ENCODE data around the gene ATXN1. TPM values are rescaled to one million over a fixed set of nuclear protein-coding genes. Genes with fewer than 3 reads are reported as not detected.

ATXN1 gene
- polyA plus RNA-seq, 1 donor (not counting 4 experiments of a cell fraction or from before 2014, with no cell fraction given), result 9.7 TPM

GRCh38 chr6:16421462-16421960 lies 339.7 kb downstream of the ATXN1 start:
- Histone ChIP-seq H3K27ac (ENCODE audit: control insufficient read depth, insufficient read depth, low read length) (no peak overlapping the region), H3K4me3 (ENCODE audit: control insufficient read depth in 2 of 3, extremely low read depth in 1 of 3, insufficient read depth in 2 of 3, low read depth in 1 of 3, low read length in 3 of 3) (no peak overlapping the region), H3K79me2 (ENCODE audit: control insufficient read depth, insufficient read depth, low read length) (no peaks in the 10 kb centered on the region), H3K9ac (ENCODE audit: control insufficient read depth, extremely low read depth, insufficient read depth, low read length) (no peak overlapping the region), H3K36me3 (ENCODE audit: control insufficient read depth in 2 of 2, extremely low read depth in 1 of 2, insufficient read depth in 2 of 2, low read length in 2 of 2) (no peaks in the 10 kb centered on the region), H2AFZ (ENCODE audit: control insufficient read depth, low read length) (no peak overlapping the region), H3K9me1 (ENCODE audit: control insufficient read depth, extremely low read depth, insufficient read depth, low read length) (no peaks in the 10 kb centered on the region), H3K27me3 (ENCODE audit: control insufficient read depth, extremely low read depth, insufficient read depth, low read length) (no peaks in the 10 kb centered on the region), H3K9me3 (ENCODE audit: control insufficient read depth, low read depth, low read length) (no peaks in the 10 kb centered on the region), H4K20me1 (ENCODE audit: control insufficient read depth, extremely low read depth, insufficient read depth, low read length) (no peaks in the 10 kb centered on the region), H3K4me2 (ENCODE audit: control insufficient read depth, extremely low read depth, insufficient read depth, low read depth, low read length) (no peak overlapping the region), H3K4me1 (ENCODE audit: control insufficient read depth, extremely low read depth, insufficient read depth, low read length) (no peaks in the 10 kb centered on the region)
- no peak for FAIRE-seq
- DNase-seq (ENCODE audit: low read depth, low spot score), result no peak
- dilution Hi-C loops (cut with MboI; ENCODE audit: extremely low pct_ligation_motif_present, low sequenced_read_pairs), result no loop called here
- no peak for TF ChIP-seq EZH2 (IDR thresholded peaks at IDR 0.05; ENCODE audit: low read length)
- TF ChIP-seq CTCF (optimal IDR thresholded peaks at IDR 0.05 in 1 of 3, IDR thresholded peaks at IDR 0.05 in 1 of 3, conservative IDR thresholded peaks at IDR 0.05 in 1 of 3; ENCODE audit: extremely low read depth in 1 of 3, insufficient read depth in 2 of 3, low read length in 3 of 3), result no peak

- Histone ChIP-seq H3K36me3 (ENCODE audit: control insufficient read depth in 2 of 2, extremely low read depth in 1 of 2, insufficient read depth in 2 of 2, low read length in 2 of 2) (no peaks in the 10 kb centered on the region), H3K27ac (ENCODE audit: control insufficient read depth, insufficient read depth, low read length) (no peak overlapping the region), H3K9ac (ENCODE audit: control insufficient read depth, extremely low read depth, insufficient read depth, low read length) (no peak overlapping the region), H3K4me2 (ENCODE audit: control insufficient read depth, extremely low read depth, insufficient read depth, low read depth, low read length) (no peak overlapping the region), H2AFZ (ENCODE audit: control insufficient read depth, low read length) (no peak overlapping the region), H3K79me2 (ENCODE audit: control insufficient read depth, insufficient read depth, low read length) (no peaks in the 10 kb centered on the region), H3K9me3 (ENCODE audit: control insufficient read depth, low read depth, low read length) (no peaks in the 10 kb centered on the region), H3K9me1 (ENCODE audit: control insufficient read depth, extremely low read depth, insufficient read depth, low read length) (no peaks in the 10 kb centered on the region), H3K4me3 (ENCODE audit: control insufficient read depth in 2 of 3, extremely low read depth in 1 of 3, insufficient read depth in 2 of 3, low read depth in 1 of 3, low read length in 3 of 3) (no peak overlapping the region), H3K4me1 (ENCODE audit: control insufficient read depth, extremely low read depth, insufficient read depth, low read length) (no peaks in the 10 kb centered on the region), H3K27me3 (ENCODE audit: control insufficient read depth, extremely low read depth, insufficient read depth, low read length) (no peaks in the 10 kb centered on the region), H4K20me1 (ENCODE audit: control insufficient read depth, extremely low read depth, insufficient read depth, low read length) (no peaks in the 10 kb centered on the region)
- dilution Hi-C loops (cut with MboI; ENCODE audit: extremely low pct_ligation_motif_present, low sequenced_read_pairs), result no loop called here
- DNase-seq (ENCODE audit: low read depth, low spot score), result no peak
- TF ChIP-seq EZH2 (IDR thresholded peaks at IDR 0.05; ENCODE audit: low read length) (no peak), CTCF (optimal IDR thresholded peaks at IDR 0.05 in 1 of 3, IDR thresholded peaks at IDR 0.05 in 1 of 3, conservative IDR thresholded peaks at IDR 0.05 in 1 of 3; ENCODE audit: extremely low read depth in 1 of 3, insufficient read depth in 2 of 3, low read length in 3 of 3) (no peak)
- no peak for FAIRE-seq
These were observed 340.4 kb downstream of the ATXN1 start for GRCh38 chr6:16420715-16421461.

Measured in keratinocyte (primary cell).